Lower lobe of right lung (tissue), 2 donors: ENCODE measurements around the gene CSTA. TPM values are rescaled to one million over a fixed set of nuclear protein-coding genes. Genes with fewer than 3 reads are reported as not detected.

Source experiments
- ATAC-seq, 2 donors: fragments of 200-7000 bp; cut with Tn5 transposase; one replicate each; pipeline ENCODE4 v1.9.1; 2020 to 2022; ENCODE audit warnings: mild to moderate bottlenecking in 2 of 2, moderate library complexity in 2 of 2
- DNase-seq: peaks from one replicate; pipeline ENCODE4 v3.0.0-alpha.2; 2020
- H3K27ac ChIP-seq: fragments of 200-600 bp; one replicate; pipeline ENCODE4 v1.8.0; 2022
- H3K27me3 ChIP-seq: fragments of 200-600 bp; one replicate; pipeline ENCODE4 v1.8.0; 2022; ENCODE audit warnings: low read depth
- H3K36me3 ChIP-seq: fragments of 200-600 bp; one replicate; pipeline ENCODE4 v1.8.0; 2022; ENCODE audit warnings: mild to moderate bottlenecking
- H3K4me1 ChIP-seq: fragments of 200-600 bp; one replicate; pipeline ENCODE4 v1.8.0; 2022
- H3K4me3 ChIP-seq: fragments of 200-600 bp; one replicate; pipeline ENCODE4 v1.8.0; 2022; ENCODE audit warnings: mild to moderate bottlenecking
- H3K9me3 ChIP-seq: fragments of 200-600 bp; one replicate; pipeline ENCODE4 v1.8.0; 2022
- CTCF ChIP-seq: fragments of 200-600 bp; IDR thresholded peaks from one replicate; pipeline ENCODE4 v1.8.0; 2022; ENCODE audit warnings: antibody characterized with exemption, mild to moderate bottlenecking
- intact Hi-C: fragments of 100-400 bp; cut with DNase I; formaldehyde crosslinking; loops from one replicate; pipeline ENCODE4 v1.11.0; 2022
- total RNA-seq: library from RNA; stranded (reverse); fragmentation: NEBNext Ultra II Directional; extraction: Animal tissue kit (Norgen Biotek cat#: 25700); gene quantifications from one replicate; pipeline ENCODE4 v1.2.1, GENCODE V29; 2021
- donor health status: DM: no; HTN: yes; CAD: no; lungs with severe emphysema.

CSTA gene
- total RNA-seq, 1 donor from 2014 or later, result 39.5 TPM

GRCh38 chr3:122305818-122306621, 19.0 kb upstream of the CSTA start:
- no peak overlapping the region for H3K4me3 ChIP-seq
- H3K9me3 ChIP-seq, result no peaks in the 10 kb centered on the region
- DNase-seq, result no peak
- H3K27ac ChIP-seq, result no peak overlapping the region
- ATAC-seq, result peak; percentile 21 to 48
- intact Hi-C loops, result no loop called here
- no peaks in the 10 kb centered on the region for H3K27me3 ChIP-seq
- H3K36me3 ChIP-seq, result no peaks in the 10 kb centered on the region
- TF ChIP-seq CTCF, result peak; percentile 6
- no peaks in the 10 kb centered on the region for H3K4me1 ChIP-seq

- TF ChIP-seq CTCF, result no peak
- Histone ChIP-seq H3K27ac (no peak overlapping the region), H3K4me3 (no peak overlapping the region), H3K36me3 (no peaks in the 10 kb centered on the region), H3K27me3 (no peaks in the 10 kb centered on the region), H3K9me3 (no peaks in the 10 kb centered on the region), H3K4me1 (no peaks in the 10 kb centered on the region)
- intact Hi-C loops, result no loop called here
- DNase-seq (no peak), ATAC-seq (no peak)
These were observed 18.5 kb upstream of the CSTA start for GRCh38 chr3:122306622-122306953.

- Histone ChIP-seq H3K4me1 (no peaks in the 10 kb centered on the region), H3K36me3 (no peaks in the 10 kb centered on the region), H3K4me3 (no peak overlapping the region), H3K27ac (no peak overlapping the region), H3K27me3 (no peaks in the 10 kb centered on the region), H3K9me3 (no peaks in the 10 kb centered on the region)
- ATAC-seq, result no peak
- no peak for DNase-seq
- TF ChIP-seq CTCF, result no peak
- intact Hi-C loops, result no loop called here
These were observed 17.9 kb upstream of the CSTA start for GRCh38 chr3:122307094-122307687.

GRCh38 chr3:122307976-122308375, 17.1 kb upstream of the CSTA start:
- Histone ChIP-seq H3K9me3 (no peaks in the 10 kb centered on the region), H3K27me3 (no peaks in the 10 kb centered on the region), H3K27ac (no peak overlapping the region), H3K4me3 (no peak overlapping the region), H3K36me3 (no peaks in the 10 kb centered on the region), H3K4me1 (no peaks in the 10 kb centered on the region)
- TF ChIP-seq CTCF, result no peak
- DNase-seq (no peak), ATAC-seq (peak in 1 of 2 donors; percentile 30)
- intact Hi-C loops, result no loop called here

GRCh38 chr3:122310361-122310760, 14.7 kb upstream of the CSTA start:
- Histone ChIP-seq H3K36me3 (no peaks in the 10 kb centered on the region), H3K9me3 (no peaks in the 10 kb centered on the region), H3K4me3 (no peak overlapping the region), H3K27ac (no peak overlapping the region), H3K4me1 (no peaks in the 10 kb centered on the region), H3K27me3 (no peaks in the 10 kb centered on the region)
- TF ChIP-seq CTCF, result no peak
- no peak for DNase-seq
- intact Hi-C loops, result no loop called here
- ATAC-seq, result no peak
